Measurements from ENCODE around the gene STON2.

STON2 gene

GRCh38 chr14:81286574-81287370 lies 113.4 kb downstream of the STON2 start:
- Mint-ChIP-seq H3K4me1 (no peaks in the 10 kb centered on the region), H3K36me3 (no peaks in the 10 kb centered on the region), H3K27me3 (peaks cover 1% of the 10 kb centered on the region), H3K4me3 (no peak overlapping the region), H3K27ac (no peak overlapping the region), H3K9me3 (no peaks in the 10 kb centered on the region)

GRCh38 chr14:81285245-81285644 lies 114.9 kb downstream of the STON2 start:
- Mint-ChIP-seq H3K27me3 (peaks cover 1% of the 10 kb centered on the region), H3K27ac (no peak overlapping the region)

GRCh38 chr14:81281332-81281731 lies 118.8 kb downstream of the STON2 start:
- Mint-ChIP-seq H3K4me3 (no peak overlapping the region), H3K27ac (no peak overlapping the region), H3K9me3 (no peaks in the 10 kb centered on the region), H3K36me3 (no peaks in the 10 kb centered on the region), H3K27me3 (peaks cover 1% of the 10 kb centered on the region), H3K4me1 (no peaks in the 10 kb centered on the region)

More at GRCh38 chr14:81285245-81285644, 114.9 kb downstream of the STON2 start:
- H3K9me3 Mint-ChIP-seq = no peaks in the 10 kb centered on the region
- H3K4me3 Mint-ChIP-seq = no peak overlapping the region
- H3K36me3 Mint-ChIP-seq = no peaks in the 10 kb centered on the region
- H3K4me1 Mint-ChIP-seq = no peaks in the 10 kb centered on the region

- H3K36me3 Mint-ChIP-seq = no peaks in the 10 kb centered on the region
- H3K4me3 Mint-ChIP-seq = no peak overlapping the region
- H3K4me1 Mint-ChIP-seq = no peaks in the 10 kb centered on the region
- peaks cover 1% of the 10 kb centered on the region for H3K27me3 Mint-ChIP-seq
- H3K27ac Mint-ChIP-seq = no peak overlapping the region
- H3K9me3 Mint-ChIP-seq = no peaks in the 10 kb centered on the region
Measured at GRCh38 chr14:81280136-81280791, 119.9 kb downstream of the STON2 start.

GRCh38 chr14:81277096-81277495 lies 123.0 kb downstream of the STON2 start:
- Mint-ChIP-seq H3K36me3 (no peaks in the 10 kb centered on the region), H3K9me3 (no peaks in the 10 kb centered on the region), H3K27ac (no peak overlapping the region), H3K4me3 (no peak overlapping the region), H3K27me3 (no peaks in the 10 kb centered on the region), H3K4me1 (no peaks in the 10 kb centered on the region)

GRCh38 chr14:81276073-81277069 lies 123.8 kb downstream of the STON2 start:
- H3K36me3 Mint-ChIP-seq = no peaks in the 10 kb centered on the region
- H3K27ac Mint-ChIP-seq = no peak overlapping the region
- no peaks in the 10 kb centered on the region for H3K4me1 Mint-ChIP-seq
- no peak overlapping the region for H3K4me3 Mint-ChIP-seq
- H3K9me3 Mint-ChIP-seq = no peaks in the 10 kb centered on the region
- no peaks in the 10 kb centered on the region for H3K27me3 Mint-ChIP-seq

GRCh38 chr14:81275305-81276072 lies 124.6 kb downstream of the STON2 start:
- Mint-ChIP-seq H3K4me1 (no peaks in the 10 kb centered on the region), H3K9me3 (no peaks in the 10 kb centered on the region), H3K27ac (no peak overlapping the region), H3K36me3 (no peaks in the 10 kb centered on the region), H3K27me3 (no peaks in the 10 kb centered on the region), H3K4me3 (no peak overlapping the region)

GRCh38 chr14:81273961-81274575 lies 126.1 kb downstream of the STON2 start:
- Mint-ChIP-seq H3K4me1 (no peaks in the 10 kb centered on the region), H3K9me3 (no peaks in the 10 kb centered on the region), H3K36me3 (no peaks in the 10 kb centered on the region), H3K4me3 (no peak overlapping the region), H3K27ac (no peak overlapping the region), H3K27me3 (no peaks in the 10 kb centered on the region)

GRCh38 chr14:81273521-81273920 lies 126.6 kb downstream of the STON2 start:
- H3K27me3 Mint-ChIP-seq = peaks cover 1% of the 10 kb centered on the region
- no peak overlapping the region for H3K27ac Mint-ChIP-seq
- no peaks in the 10 kb centered on the region for H3K9me3 Mint-ChIP-seq
- no peaks in the 10 kb centered on the region for H3K4me1 Mint-ChIP-seq
- no peak overlapping the region for H3K4me3 Mint-ChIP-seq
- H3K36me3 Mint-ChIP-seq = no peaks in the 10 kb centered on the region

- Mint-ChIP-seq H3K36me3 (no peaks in the 10 kb centered on the region), H3K27ac (no peak overlapping the region), H3K4me1 (peaks cover 5% of the 10 kb centered on the region), H3K4me3 (no peak overlapping the region), H3K9me3 (no peaks in the 10 kb centered on the region), H3K27me3 (peaks cover 2% of the 10 kb centered on the region)
Measured at GRCh38 chr14:81272317-81272716, 127.8 kb downstream of the STON2 start.

GRCh38 chr14:81269979-81270375 lies 130.1 kb downstream of the STON2 start:
- H3K27me3 Mint-ChIP-seq = peaks cover 6% of the 10 kb centered on the region

GRCh38 chr14:81269100-81269978 lies 130.8 kb downstream of the STON2 start:
- no peaks in the 10 kb centered on the region for H3K36me3 Mint-ChIP-seq
- peaks cover 5% of the 10 kb centered on the region for H3K4me1 Mint-ChIP-seq
- no peak overlapping the region for H3K27ac Mint-ChIP-seq
- no peak overlapping the region for H3K4me3 Mint-ChIP-seq
- H3K27me3 Mint-ChIP-seq = peaks cover 6% of the 10 kb centered on the region
- no peaks in the 10 kb centered on the region for H3K9me3 Mint-ChIP-seq

More at GRCh38 chr14:81269979-81270375, 130.1 kb downstream of the STON2 start:
- Mint-ChIP-seq H3K36me3 (no peaks in the 10 kb centered on the region), H3K27ac (no peak overlapping the region), H3K4me3 (no peak overlapping the region), H3K9me3 (no peaks in the 10 kb centered on the region), H3K4me1 (peaks cover 5% of the 10 kb centered on the region)

- Mint-ChIP-seq H3K4me1 (peaks cover 5% of the 10 kb centered on the region), H3K27me3 (peaks cover 6% of the 10 kb centered on the region), H3K9me3 (no peaks in the 10 kb centered on the region), H3K36me3 (no peaks in the 10 kb centered on the region), H3K27ac (no peak overlapping the region), H3K4me3 (no peak overlapping the region)
Measured at GRCh38 chr14:81268016-81268416, 132.1 kb downstream of the STON2 start.
